Endothelial cell of hepatic sinusoid (primary cell): ENCODE measurements around the gene LRRC52.
"Not testable (repeated sequence)": the region's sequence is repeated elsewhere in the genome, so short reads cannot be mapped to it uniquely, and the experiment has no call there.

Experiments used
- in situ Hi-C: cut with HindIII; loops from 2 replicates; pipeline ENCODE4 v1.10.0; 2017; ENCODE audit warnings: low sequenced_read_pairs

Gene LRRC52

GRCh38 chr1:165580931-165581871 lies 37.4 kb downstream of the LRRC52 start:
- in situ Hi-C loops: no loop called here

GRCh38 chr1:165581926-165582325 lies 38.1 kb downstream of the LRRC52 start:
- in situ Hi-C loops: no loop called here

- in situ Hi-C loops: no loop called here
Observed at GRCh38 chr1:165586398-165586797, 42.6 kb downstream of the LRRC52 start.

GRCh38 chr1:165591391-165591790 lies 47.6 kb downstream of the LRRC52 start:
- in situ Hi-C loops: loop anchor here (5.0 kb wide), 1 partner anchor 199 kb away; no protein-coding TSS in a partner anchor

- in situ Hi-C loops: loop anchor here (5.0 kb wide), 1 partner anchor 201 kb away; no protein-coding TSS in a partner anchor
Observed at GRCh38 chr1:165592945-165593823, 49.4 kb downstream of the LRRC52 start.

GRCh38 chr1:165595246-165595938 lies 51.6 kb downstream of the LRRC52 start:
- in situ Hi-C loops: no loop called here

GRCh38 chr1:165597883-165598675 lies 54.3 kb downstream of the LRRC52 start:
- in situ Hi-C loops: no loop called here

- in situ Hi-C loops: no loop called here
Observed at GRCh38 chr1:165598676-165599059, 54.9 kb downstream of the LRRC52 start.

GRCh38 chr1:165600793-165601192 lies 57.0 kb downstream of the LRRC52 start:
- in situ Hi-C loops: no loop called here

GRCh38 chr1:165603810-165604209 lies 60.0 kb downstream of the LRRC52 start:
- in situ Hi-C loops: no loop called here

GRCh38 chr1:165605246-165605645 lies 61.4 kb downstream of the LRRC52 start:
- in situ Hi-C loops: no loop called here

- in situ Hi-C loops: not testable (repeated sequence)
Observed at GRCh38 chr1:165606676-165607075, 62.9 kb downstream of the LRRC52 start.

GRCh38 chr1:165610866-165611265 lies 67.1 kb downstream of the LRRC52 start:
- in situ Hi-C loops: no loop called here

GRCh38 chr1:165612062-165612461 lies 68.3 kb downstream of the LRRC52 start:
- in situ Hi-C loops: no loop called here
